Activated CD8-positive, alpha-beta T cell treated with anti-CD3 and anti-CD28 coated beads, Interleukin-2, amount 10 ng/mL, durations not matched to agents 7 days and 5 days (primary cell): ENCODE measurements around the gene IFITM2. TPM values are rescaled to one million over a fixed set of nuclear protein-coding genes. Genes with fewer than 3 reads are reported as not detected.
"Not testable (repeated sequence)": the region's sequence is repeated elsewhere in the genome, so short reads cannot be mapped to it uniquely, and the experiment has no call there.

Experiments
- ATAC-seq: fragments of 150-1000 bp; cut with Tn5 transposase; one replicate; pipeline ENCODE4 v1.10.0; 2021; ENCODE audit warnings: moderate library complexity
- CTCF ChIA-PET: fragments of 350-600 bp; sonication (Branson Sonifier 250); formaldehyde crosslinking; loops from one replicate; lab custom pipeline; 2021; ENCODE audit warnings: antibody characterized with exemption; lab: Charles Lee
- POLR2A ChIA-PET: fragments of 350-600 bp; sonication (Branson Sonifier 250); formaldehyde crosslinking; loops from one replicate; lab custom pipeline; 2021; ENCODE audit warnings: antibody characterized with exemption; lab: Charles Lee
- DNase-seq: peaks from one replicate; pipeline ENCODE4 v3.0.0-alpha.2; 2020
- H3K27ac Mint-ChIP-seq: one replicate; pipeline ENCODE4 v1.8.0; 2021; ENCODE audit warnings: mild to moderate bottlenecking, mixed read lengths
- H3K27me3 Mint-ChIP-seq: one replicate; pipeline ENCODE4 v1.8.0; 2021; ENCODE audit warnings: low read depth, mixed read lengths
- H3K36me3 Mint-ChIP-seq: one replicate; pipeline ENCODE4 v1.8.0; 2021; ENCODE audit warnings: low read depth, mixed read lengths
- H3K4me1 Mint-ChIP-seq: one replicate; pipeline ENCODE4 v1.8.0; 2021; ENCODE audit warnings: low read depth, mixed read lengths
- H3K4me3 Mint-ChIP-seq: one replicate; pipeline ENCODE4 v1.8.0; 2021; ENCODE audit warnings: mild to moderate bottlenecking, mixed read lengths
- H3K9me3 Mint-ChIP-seq: one replicate; pipeline ENCODE4 v1.8.0; 2022; ENCODE audit warnings: mixed read lengths; ENCODE audit not compliant: insufficient read depth
- total RNA-seq, 2 experiments: library from RNA; stranded (reverse); gene quantifications; one replicate each; pipeline ENCODE4 v1.2.3, GENCODE V29; 2021

The IFITM2 gene
- total RNA-seq, 2 experiments from 2014 or later = 2,197 to 2,304 TPM

DNA sequence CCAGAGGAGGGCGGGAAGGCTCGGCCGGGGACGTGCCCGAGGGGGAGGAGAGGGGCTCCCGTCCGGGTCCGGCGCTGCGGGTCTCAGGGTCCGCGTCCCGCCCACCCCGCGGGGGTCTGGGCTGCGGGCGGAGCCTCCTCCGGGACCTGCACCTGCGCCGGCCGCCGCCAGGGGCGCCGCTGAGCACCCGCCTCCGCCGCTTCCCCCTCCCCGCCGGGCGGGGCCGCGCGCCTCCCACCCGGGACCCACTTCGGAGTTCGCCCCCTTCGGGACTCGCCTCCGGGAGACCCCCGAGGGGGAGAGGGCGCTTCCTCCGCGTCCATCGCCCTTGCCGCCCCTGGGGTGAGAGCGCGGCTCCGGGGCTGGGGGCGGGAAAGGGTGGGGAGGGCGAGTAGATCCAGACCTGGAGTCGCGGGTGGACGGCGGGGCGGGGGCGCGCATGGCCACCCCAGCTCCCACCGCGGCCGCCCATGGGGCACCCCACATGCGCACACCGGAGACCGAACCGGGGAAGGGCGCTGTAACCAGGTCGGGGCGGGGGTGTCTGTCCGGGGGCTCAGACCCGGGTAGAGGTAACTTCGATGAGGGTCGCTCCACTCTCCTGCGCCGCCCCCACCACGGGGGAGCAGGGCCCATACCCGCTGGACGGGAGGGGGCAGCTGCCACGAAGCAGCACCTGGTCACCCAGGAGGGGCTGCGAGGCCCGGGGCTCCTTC is 10.9 kb downstream of the IFITM2 start:
- Mint-ChIP-seq H3K36me3 (peaks cover 55% of the 10 kb centered on the region), H3K4me3 (peak overlapping the region; percentile 94), H3K27ac (peak overlapping the region; percentile 39), H3K4me1 (peaks cover 19% of the 10 kb centered on the region)
- ChIA-PET POLR2A (interaction anchor here (1.1 to 4.5 kb wide), 9 partner anchors 9 to 111 kb away, joined by 3 to 60 read pairs (median 15); partner anchors contain the start of genes BET1L, IFITM2, IFITM5 and RIC8A), CTCF (interaction anchor here (1.2 to 4.0 kb wide), 8 partner anchors 9 to 130 kb away, joined by 3 to 38 read pairs (median 7); partner anchors contain the start of gene IFITM2)
- peak; percentile 10 for ATAC-seq
- H3K9me3 Mint-ChIP-seq, H3K27me3 Mint-ChIP-seq: not testable (repeated sequence)
- DNase-seq = peak; percentile 38

DNA sequence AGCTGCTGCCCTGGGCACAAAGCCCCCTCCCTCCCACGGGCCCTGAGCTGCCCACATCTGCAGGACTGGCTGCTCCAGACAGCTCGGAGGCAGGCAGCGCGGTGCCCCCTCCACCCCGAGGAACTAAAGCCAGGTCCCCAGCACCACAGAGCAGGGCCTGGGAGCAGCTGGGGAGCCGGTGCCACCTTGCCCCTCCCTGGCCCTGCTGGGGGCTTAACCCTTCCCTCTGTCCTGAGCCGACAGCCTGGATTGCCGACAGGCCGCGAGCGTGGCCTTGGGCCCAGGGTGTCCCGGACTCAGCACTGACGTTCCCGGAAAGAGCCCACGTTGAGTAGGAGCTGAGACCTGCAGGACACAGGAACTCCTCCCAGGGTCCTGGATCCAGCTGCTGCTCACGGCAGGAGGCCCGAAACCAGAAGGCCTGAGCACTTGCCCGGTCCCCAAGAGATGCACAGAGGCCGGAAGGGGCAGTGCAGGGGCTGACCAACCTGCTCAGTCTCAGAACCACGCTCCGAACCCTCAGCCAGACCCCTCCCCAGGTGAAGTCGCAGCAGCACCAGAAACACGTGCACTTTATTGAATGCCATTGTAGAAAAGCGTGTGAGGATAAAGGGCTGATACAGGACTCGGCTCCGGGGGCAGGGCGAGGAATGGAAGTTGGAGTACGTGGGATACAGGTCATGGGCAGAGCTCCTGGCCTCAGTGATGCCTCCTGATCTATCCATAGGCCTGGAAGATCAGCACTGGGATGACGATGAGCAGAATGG is 11.7 kb downstream of the IFITM2 start:
- not testable (repeated sequence) for H3K27me3 Mint-ChIP-seq, H3K9me3 Mint-ChIP-seq
- Mint-ChIP-seq H3K4me1 (peaks cover 25% of the 10 kb centered on the region), H3K4me3 (peak overlapping the region; percentile 94), H3K27ac (peak overlapping the region; percentile 98), H3K36me3 (peaks cover 50% of the 10 kb centered on the region)
- CTCF ChIA-PET = interaction anchor here (0.7 kb wide), 1 partner anchor 36 kb away, joined by 3 read pairs; no protein-coding TSS in a partner anchor
- ATAC-seq (peak; percentile 37), DNase-seq (peak; percentile 57)
- POLR2A ChIA-PET = interaction anchor here (0.8 to 1.8 kb wide), 5 partner anchors 10 to 36 kb away, joined by 3 to 6 read pairs (median 5); partner anchors contain the start of gene IFITM2

DNA sequence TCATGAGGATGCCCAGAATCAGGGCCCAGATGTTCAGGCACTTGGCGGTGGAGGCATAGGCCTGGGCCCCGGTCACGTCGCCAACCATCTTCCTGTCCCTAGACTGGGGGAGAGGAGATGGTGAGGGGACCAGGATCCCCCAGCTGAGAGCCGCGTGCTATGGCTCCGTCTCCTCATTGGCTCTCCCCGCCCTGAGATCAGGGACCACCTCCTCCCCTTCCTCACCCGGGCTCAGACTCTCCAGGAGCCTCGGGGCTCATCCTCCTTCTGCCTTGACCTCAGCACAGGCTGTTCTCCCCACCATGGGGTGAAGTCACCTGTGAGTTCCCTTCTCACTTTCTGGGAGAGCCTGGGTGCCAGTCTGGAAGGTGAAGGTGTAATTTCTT is 12.3 kb downstream of the IFITM2 start:
- H3K9me3 Mint-ChIP-seq, H3K27me3 Mint-ChIP-seq, CTCF ChIA-PET: not testable (repeated sequence)
- peak overlapping the region; percentile 98 for H3K27ac Mint-ChIP-seq
- H3K36me3 Mint-ChIP-seq = peaks cover 44% of the 10 kb centered on the region
- peak; percentile 56 for DNase-seq
- H3K4me1 Mint-ChIP-seq = peaks cover 30% of the 10 kb centered on the region
- POLR2A ChIA-PET = interaction anchor here (0.8 to 1.8 kb wide), 4 partner anchors 11 to 36 kb away, joined by 3 to 6 read pairs (median 4); partner anchors contain the start of gene IFITM2
- H3K4me3 Mint-ChIP-seq = peak overlapping the region; percentile 94
- peak; percentile 9 for ATAC-seq

DNA sequence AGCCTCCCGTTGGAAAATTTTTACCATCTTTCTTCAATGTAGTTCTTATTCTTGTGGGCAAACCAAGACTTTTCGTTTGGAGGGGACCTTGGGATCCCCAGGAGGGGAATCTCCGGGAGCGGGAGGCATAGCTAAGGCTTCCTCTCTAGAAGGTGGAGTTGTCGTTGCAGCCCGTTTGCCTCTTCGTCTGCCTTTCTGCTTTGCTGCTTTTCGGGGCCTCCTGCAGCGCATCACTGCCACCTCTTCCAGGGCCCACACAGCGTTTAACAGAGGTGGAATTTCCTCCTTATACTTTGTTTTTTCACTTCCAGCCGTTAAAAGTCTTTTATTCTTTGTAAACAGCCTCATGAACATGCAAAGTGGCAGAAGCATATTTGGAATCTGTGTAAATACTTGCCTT is 16.5 kb downstream of the IFITM2 start:
- DNase-seq (no peak), ATAC-seq (no peak)
- Mint-ChIP-seq H3K9me3 (peaks cover 1% of the 10 kb centered on the region), H3K4me1 (peaks cover 64% of the 10 kb centered on the region), H3K27ac (peak overlapping the region; percentile 20), H3K27me3 (no peaks in the 10 kb centered on the region), H3K36me3 (peaks cover 19% of the 10 kb centered on the region), H3K4me3 (no peak overlapping the region)
- ChIA-PET POLR2A (interaction anchor here (0.7 to 2.2 kb wide), 5 partner anchors 8 to 31 kb away, joined by 3 to 15 read pairs (median 4); partner anchors contain the start of gene IFITM2), CTCF (interaction anchor here (1.1 to 2.2 kb wide), 3 partner anchors 18 to 87 kb away, joined by 3 to 8 read pairs (median 5); no protein-coding TSS in a partner anchor)

DNA sequence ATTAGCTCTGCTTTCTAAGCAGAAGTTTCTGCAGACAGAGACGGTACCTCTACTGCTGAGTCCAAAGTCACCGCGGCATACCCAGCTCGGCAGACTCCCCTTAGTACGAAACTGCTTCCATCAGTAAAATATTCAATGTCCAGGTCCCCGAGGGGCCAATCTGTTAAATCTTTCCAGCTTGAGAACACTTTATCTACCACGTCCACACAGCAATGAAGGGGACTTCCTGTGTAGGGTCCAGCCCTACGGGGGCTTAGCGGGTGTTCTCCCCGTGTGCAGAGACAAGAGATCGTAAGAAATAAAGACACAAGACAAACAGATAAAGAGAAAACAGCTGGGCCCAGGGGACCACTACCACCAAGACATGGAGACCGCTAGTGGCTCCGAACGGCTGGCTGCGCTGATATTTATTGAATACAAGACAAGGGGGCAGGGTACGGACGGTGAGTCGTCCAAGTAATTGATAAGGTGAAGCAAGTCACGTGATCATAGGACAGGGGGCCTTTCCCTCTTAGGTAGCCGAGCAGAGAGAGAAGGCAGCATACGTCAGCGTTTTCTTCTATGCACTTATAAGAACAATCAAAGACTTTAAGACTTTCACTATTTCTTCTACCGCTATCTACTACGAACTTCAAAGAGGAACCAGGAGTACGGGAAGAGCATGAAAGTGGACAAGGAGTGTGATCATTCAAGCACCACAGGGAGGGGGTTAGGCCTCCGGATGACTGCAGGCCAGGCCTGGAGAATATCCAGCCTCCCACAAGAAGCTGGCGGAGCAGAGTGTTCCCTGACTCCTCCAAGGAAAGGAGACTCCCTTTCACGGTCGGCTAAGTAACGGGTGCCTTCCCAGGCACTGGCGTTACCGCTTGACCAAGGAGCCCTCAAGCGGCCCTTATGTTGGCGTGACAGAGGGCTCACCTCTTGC is 17.2 kb downstream of the IFITM2 start:
- not testable (repeated sequence) for H3K27ac Mint-ChIP-seq, H3K4me3 Mint-ChIP-seq, H3K9me3 Mint-ChIP-seq, DNase-seq, ATAC-seq, H3K27me3 Mint-ChIP-seq
- ChIA-PET POLR2A (interaction anchor here (0.7 to 2.2 kb wide), 5 partner anchors 8 to 31 kb away, joined by 3 to 15 read pairs (median 4); partner anchors contain the start of gene IFITM2), CTCF (interaction anchor here (1.1 to 2.2 kb wide), 3 partner anchors 19 to 87 kb away, joined by 3 to 8 read pairs (median 5); no protein-coding TSS in a partner anchor)
- peaks cover 21% of the 10 kb centered on the region for H3K36me3 Mint-ChIP-seq
- peaks cover 71% of the 10 kb centered on the region for H3K4me1 Mint-ChIP-seq

DNA sequence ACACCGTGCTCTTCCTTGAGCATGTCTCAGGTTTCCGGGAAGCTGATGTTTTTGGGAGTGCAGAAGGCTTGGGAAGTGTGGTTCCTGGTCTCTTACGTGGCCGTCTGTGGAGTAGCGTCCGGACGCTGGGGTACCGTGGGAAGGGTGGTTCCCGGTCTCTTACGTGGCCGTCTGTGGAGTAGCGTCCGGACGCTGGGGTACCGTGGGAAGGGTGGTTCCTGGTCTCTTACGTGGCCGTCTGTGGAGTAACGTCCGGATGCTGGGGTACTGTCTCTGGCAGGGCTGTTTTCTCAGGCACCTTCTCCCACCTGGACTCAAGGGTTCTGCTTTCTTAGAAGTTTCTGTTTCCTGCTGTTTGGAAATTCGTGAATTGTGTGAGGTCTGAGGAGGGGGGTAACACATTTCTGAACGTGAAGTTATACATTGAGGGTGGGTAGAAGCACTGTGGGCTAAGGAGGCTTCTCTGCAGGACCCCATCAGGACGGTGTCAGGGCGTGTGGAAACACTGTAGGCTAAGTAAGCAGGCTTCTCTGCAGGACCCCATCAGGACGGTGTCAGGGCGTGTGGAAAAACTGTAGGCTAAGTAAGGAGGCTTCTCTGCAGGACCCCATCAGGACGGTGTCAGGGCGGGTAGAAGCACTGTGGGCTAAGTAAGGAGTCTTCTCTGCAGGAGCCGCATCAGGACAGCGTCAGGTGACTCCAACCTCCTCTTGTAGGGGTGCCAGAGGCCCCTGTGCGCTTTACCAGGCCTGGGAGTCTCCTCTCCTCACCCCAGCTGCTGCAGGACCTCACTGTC is 18.4 kb downstream of the IFITM2 start:
- ChIA-PET CTCF (interaction anchor here (1.5 to 4.4 kb wide), 5 partner anchors 20 to 122 kb away, joined by 4 to 16 read pairs (median 7); no protein-coding TSS in a partner anchor), POLR2A (interaction anchor here (0.8 to 2.3 kb wide), 7 partner anchors 10 to 29 kb away, joined by 3 to 30 read pairs (median 9); no protein-coding TSS in a partner anchor)
- peak; percentile 39 for DNase-seq
- Mint-ChIP-seq H3K4me3 (peak overlapping the region; percentile 74), H3K27me3 (no peaks in the 10 kb centered on the region), H3K9me3 (peaks cover 4% of the 10 kb centered on the region), H3K36me3 (peaks cover 14% of the 10 kb centered on the region), H3K27ac (peak overlapping the region; percentile 98), H3K4me1 (peaks cover 72% of the 10 kb centered on the region)
- no peak for ATAC-seq

DNA sequence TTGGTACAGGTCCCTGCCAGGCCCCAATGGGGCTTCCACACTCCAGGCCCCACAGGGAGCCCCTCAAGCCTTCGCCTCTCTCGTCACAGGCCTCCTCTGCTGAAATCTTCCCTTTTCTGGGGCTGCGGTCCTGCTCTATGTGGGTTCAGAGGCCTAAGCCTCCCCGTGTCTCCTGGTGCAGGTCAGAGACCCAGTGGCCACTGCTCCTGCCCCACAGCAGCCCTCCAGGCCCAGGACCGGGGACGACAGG is 18.9 kb downstream of the IFITM2 start:
- peaks cover 78% of the 10 kb centered on the region for H3K4me1 Mint-ChIP-seq
- ATAC-seq = peak; percentile 14
- ChIA-PET CTCF (interaction anchor here (1.5 to 4.4 kb wide), 5 partner anchors 21 to 122 kb away, joined by 4 to 16 read pairs (median 7); no protein-coding TSS in a partner anchor), POLR2A (interaction anchor here (1.3 to 2.3 kb wide), 5 partner anchors 10 to 59 kb away, joined by 3 to 30 read pairs (median 9); no protein-coding TSS in a partner anchor)
- peaks cover 14% of the 10 kb centered on the region for H3K36me3 Mint-ChIP-seq
- H3K27me3 Mint-ChIP-seq = no peaks in the 10 kb centered on the region
- H3K9me3 Mint-ChIP-seq = peaks cover 4% of the 10 kb centered on the region
- peak overlapping the region; percentile 98 for H3K27ac Mint-ChIP-seq
- no peak for DNase-seq
- peak overlapping the region; percentile 74 for H3K4me3 Mint-ChIP-seq

DNA sequence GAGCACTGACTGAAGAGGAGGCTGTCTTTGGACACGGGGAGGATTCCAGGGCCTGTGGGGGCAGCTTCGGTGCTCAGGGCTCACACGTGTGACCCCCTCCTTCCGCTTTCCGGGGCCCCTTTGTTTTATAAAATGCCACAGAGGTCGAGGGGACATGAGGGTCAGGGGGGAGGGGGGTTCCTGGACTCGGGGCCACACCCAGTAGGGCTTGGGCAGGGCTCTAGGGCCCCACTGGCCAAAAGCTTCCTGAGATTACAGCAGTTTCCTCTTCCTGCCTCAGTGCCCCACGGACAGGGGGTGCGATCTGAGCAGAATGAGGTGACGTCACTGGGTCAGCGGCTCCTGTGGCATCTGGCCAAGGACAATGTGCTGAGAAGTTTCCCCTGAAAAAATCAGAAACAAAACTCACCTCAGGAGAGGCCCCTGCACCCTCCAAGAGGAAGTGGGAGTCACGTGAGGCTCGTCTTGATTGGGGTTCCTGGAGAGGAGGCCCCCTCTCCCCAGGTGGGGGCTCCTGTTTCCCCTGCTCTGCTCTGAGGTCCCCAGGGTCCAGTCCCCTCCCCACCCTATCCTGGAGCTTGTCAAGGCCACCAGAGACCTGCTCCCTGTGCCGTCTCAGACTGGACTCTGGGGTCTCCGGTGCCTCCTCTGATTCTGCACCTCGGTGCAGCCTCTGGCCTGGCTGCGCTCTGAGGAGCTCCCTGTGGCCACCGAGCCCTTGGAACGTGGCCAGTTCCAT is 19.4 kb downstream of the IFITM2 start:
- H3K4me1 Mint-ChIP-seq = peaks cover 83% of the 10 kb centered on the region
- POLR2A ChIA-PET = interaction anchor here (0.5 to 2.3 kb wide), 8 partner anchors 11 to 59 kb away, joined by 3 to 30 read pairs (median 4); no protein-coding TSS in a partner anchor

DNA sequence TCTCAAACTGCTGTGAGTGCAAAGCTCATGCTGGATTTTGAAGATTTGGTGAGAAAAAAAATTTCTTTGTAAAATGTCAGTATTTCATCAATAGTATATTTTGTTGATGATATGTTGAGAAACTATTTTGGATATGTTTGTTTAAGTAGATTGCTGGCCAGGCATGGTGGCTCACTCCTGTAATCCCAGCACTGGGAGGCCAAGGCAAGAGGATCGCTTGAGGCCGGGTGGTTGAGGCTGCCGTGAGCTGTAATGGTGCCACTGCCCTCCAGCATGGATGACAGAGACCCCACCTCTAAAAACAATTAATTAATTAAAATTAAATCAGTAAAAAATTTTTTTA is 19.9 kb downstream of the IFITM2 start:
- H3K4me3 Mint-ChIP-seq = peak overlapping the region; percentile 74
- DNase-seq (peak; percentile 21), ATAC-seq (no peak)
- H3K36me3 Mint-ChIP-seq = peaks cover 18% of the 10 kb centered on the region
- peak overlapping the region; percentile 98 for H3K27ac Mint-ChIP-seq
- POLR2A ChIA-PET = interaction anchor here (0.5 to 2.3 kb wide), 7 partner anchors 11 to 60 kb away, joined by 3 to 30 read pairs (median 4); no protein-coding TSS in a partner anchor
- peaks cover 4% of the 10 kb centered on the region for H3K9me3 Mint-ChIP-seq
- CTCF ChIA-PET = interaction anchor here (0.7 to 4.4 kb wide), 10 partner anchors 10 to 399 kb away, joined by 3 to 16 read pairs (median 5); no protein-coding TSS in a partner anchor
- peaks cover 85% of the 10 kb centered on the region for H3K4me1 Mint-ChIP-seq
- H3K27me3 Mint-ChIP-seq = no peaks in the 10 kb centered on the region

More for the DNA sequence above, 19.4 kb downstream of the IFITM2 start:
- CTCF ChIA-PET = interaction anchor here (0.7 to 4.4 kb wide), 9 partner anchors 10 to 399 kb away, joined by 3 to 16 read pairs (median 5); no protein-coding TSS in a partner anchor
- Mint-ChIP-seq H3K9me3 (peaks cover 4% of the 10 kb centered on the region), H3K36me3 (peaks cover 16% of the 10 kb centered on the region), H3K27me3 (no peaks in the 10 kb centered on the region), H3K4me3 (peak overlapping the region; percentile 74), H3K27ac (peak overlapping the region; percentile 98)
- DNase-seq = peak; percentile 85
- peak; percentile 63 for ATAC-seq
